ENCODE results near the gene ZBTB32.
"Not testable (repeated sequence)": the region's sequence is repeated elsewhere in the genome, so short reads cannot be mapped to it uniquely, and the experiment has no call there.

ZBTB32 gene, protein sequence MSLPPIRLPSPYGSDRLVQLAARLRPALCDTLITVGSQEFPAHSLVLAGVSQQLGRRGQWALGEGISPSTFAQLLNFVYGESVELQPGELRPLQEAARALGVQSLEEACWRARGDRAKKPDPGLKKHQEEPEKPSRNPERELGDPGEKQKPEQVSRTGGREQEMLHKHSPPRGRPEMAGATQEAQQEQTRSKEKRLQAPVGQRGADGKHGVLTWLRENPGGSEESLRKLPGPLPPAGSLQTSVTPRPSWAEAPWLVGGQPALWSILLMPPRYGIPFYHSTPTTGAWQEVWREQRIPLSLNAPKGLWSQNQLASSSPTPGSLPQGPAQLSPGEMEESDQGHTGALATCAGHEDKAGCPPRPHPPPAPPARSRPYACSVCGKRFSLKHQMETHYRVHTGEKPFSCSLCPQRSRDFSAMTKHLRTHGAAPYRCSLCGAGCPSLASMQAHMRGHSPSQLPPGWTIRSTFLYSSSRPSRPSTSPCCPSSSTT

GRCh38 chr19:35704218-35704617, at the start of gene ZBTB32:
Gene ZBTB32, plus strand, starts transcription at chr19:35704558. Its CDS starts 10,069 bp downstream, at chr19:35714627.
- in situ Hi-C loops (cut with HindIII; ENCODE audit: low sequenced_read_pairs) = no loop called here

- in situ Hi-C loops (cut with HindIII; ENCODE audit: low sequenced_read_pairs) = not testable (repeated sequence)
These were observed 49.5 kb upstream of the ZBTB32 start for GRCh38 chr19:35654828-35655227.

- in situ Hi-C loops (cut with HindIII; ENCODE audit: low sequenced_read_pairs) = no loop called here
These were observed 48.8 kb upstream of the ZBTB32 start for GRCh38 chr19:35655600-35655999.

DNA sequence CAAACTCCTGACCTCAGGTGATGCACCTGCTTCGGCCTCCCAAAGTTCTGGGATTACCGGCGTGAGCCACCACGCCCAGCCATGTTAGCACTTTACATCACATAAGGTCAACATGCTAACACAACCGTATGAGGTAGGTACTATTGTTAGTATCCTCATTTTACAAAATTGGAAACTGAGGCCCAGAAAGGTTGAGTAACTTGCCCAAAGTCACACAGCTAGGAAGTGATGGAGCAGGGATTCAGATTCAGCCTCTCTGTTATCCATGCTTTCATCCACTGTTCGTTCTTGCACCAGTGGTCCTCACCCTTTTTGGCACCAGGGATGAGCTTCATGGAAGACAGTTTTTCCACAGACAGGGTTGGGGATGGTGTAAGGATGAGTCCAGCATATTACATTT, 47.7 kb upstream of the ZBTB32 start:
- in situ Hi-C loops (cut with HindIII; ENCODE audit: low sequenced_read_pairs) = no loop called here

DNA sequence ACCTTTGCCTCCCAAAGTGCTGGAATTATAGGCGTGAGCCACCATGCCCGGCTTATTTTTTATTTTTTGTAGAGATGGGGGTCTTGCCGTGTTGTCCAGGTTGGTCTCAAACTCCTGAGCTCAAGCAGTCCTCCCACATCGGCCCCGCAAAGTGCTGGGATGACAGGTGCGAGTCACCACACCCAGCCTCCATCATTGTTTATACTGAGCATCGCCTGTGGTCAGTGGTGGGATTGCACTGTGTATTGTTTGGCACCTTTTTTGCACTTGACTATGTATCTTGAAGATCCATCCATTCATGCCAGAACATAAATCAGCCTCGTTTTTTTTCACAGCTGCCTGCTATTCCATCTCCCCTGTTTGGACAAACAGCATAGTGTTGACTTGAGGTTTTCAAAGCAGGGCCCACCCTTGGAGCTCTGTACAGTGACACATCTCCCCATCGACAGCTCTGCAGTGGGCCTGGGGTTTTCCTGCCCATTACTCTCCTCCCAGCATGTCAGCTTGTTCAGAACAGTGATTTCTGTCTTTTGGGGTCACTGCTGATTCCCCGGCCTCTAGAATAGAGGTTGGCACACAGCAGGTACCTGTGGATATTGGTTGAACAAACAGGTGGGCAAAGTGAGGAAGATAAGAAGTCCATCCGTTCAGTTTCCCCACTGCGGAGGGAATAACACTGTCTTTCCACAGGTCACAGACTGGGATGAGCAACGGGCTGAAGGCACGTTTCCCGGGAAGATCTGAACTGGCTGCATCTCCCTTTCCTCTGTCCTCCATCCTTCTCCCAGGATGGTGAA, 46.3 kb upstream of the ZBTB32 start:
- in situ Hi-C loops (cut with HindIII; ENCODE audit: low sequenced_read_pairs) = no loop called here

GRCh38 chr19:35661995-35662340, 42.4 kb upstream of the ZBTB32 start:
- in situ Hi-C loops (cut with HindIII; ENCODE audit: low sequenced_read_pairs) = no loop called here

- in situ Hi-C loops (cut with HindIII; ENCODE audit: low sequenced_read_pairs) = no loop called here
These were observed 40.4 kb upstream of the ZBTB32 start for GRCh38 chr19:35663981-35664380.

GRCh38 chr19:35665157-35665556, 39.2 kb upstream of the ZBTB32 start:
- in situ Hi-C loops (cut with HindIII; ENCODE audit: low sequenced_read_pairs) = no loop called here

DNA sequence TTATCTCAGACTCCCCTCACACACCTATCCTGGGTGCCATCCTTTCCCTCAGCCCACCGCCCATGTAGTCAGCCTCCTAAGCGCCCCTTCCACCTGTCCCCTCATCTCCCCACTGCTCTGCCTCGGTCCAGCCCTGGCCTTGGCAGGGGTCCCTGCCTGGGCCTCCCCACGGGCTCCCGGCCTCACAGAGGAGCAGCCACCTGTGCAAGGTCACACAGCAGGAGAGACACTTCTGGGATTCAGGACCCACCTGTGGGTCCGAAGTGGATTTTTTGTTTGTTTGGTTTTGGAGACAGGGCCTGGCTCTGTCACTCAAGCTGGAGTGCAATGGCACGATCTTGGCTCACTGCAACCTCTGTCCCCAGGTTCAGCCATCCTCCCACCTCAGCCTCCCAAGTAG, 38.8 kb upstream of the ZBTB32 start:
- in situ Hi-C loops (cut with HindIII; ENCODE audit: low sequenced_read_pairs) = no loop called here

DNA sequence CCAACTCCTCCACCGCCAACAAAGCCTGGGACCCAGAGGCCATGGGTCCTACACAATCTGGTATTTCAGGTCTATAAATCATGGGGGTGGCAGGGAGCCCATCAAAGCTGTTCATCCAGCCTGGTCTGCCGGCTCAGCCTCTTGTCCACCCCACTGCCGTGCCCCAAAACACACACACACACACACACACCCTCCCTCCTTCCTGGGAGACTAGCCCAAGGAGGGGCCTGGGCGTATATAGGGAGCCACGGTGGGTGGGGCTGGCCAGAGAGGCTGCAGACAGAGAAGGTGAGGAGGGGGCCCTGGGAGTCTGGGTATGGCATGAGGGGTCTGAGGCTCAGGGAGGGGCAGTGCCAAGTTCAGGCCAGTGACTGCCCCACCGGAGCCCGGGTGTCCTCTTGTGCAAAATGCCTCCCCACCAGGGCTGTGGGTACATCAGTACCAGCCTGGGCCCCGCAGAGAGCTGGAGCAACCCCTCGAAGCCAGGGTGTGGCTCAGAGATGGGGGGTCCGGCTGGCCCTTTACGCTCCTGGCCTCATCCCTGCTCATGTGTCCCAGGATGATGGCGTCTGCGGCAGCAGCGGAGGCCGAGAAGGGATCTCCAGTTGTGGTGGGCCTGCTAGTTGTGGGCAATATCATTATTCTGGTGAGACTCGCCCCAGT, 38.0 kb upstream of the ZBTB32 start, which contains the start of gene UPK1A:
Gene UPK1A, plus strand, starts transcription at position 267 of the 663 bp plus-strand sequence. Its CDS starts 296 bp downstream, at position 563.
- in situ Hi-C loops (cut with HindIII; ENCODE audit: low sequenced_read_pairs) = no loop called here

DNA sequence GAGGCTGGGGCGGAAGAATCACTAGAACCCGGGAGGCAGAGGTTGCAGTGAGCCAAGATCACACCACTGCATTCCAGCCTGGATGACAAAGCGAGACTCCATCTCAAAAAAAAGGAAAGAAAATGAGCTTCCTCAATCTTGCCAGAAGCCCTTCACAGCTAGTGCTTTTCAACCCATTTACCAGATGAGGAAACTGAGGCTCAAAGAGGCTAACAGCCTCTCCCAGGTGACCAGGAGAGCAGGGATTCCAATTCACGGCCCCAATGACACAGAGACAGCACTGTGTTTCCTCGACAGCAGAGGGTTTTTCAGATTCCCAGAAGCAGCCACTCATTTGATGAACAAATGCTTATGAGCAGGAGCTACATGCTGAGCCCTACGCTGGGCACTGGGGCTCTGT, 34.8 kb upstream of the ZBTB32 start:
- in situ Hi-C loops (cut with HindIII; ENCODE audit: low sequenced_read_pairs) = no loop called here

DNA sequence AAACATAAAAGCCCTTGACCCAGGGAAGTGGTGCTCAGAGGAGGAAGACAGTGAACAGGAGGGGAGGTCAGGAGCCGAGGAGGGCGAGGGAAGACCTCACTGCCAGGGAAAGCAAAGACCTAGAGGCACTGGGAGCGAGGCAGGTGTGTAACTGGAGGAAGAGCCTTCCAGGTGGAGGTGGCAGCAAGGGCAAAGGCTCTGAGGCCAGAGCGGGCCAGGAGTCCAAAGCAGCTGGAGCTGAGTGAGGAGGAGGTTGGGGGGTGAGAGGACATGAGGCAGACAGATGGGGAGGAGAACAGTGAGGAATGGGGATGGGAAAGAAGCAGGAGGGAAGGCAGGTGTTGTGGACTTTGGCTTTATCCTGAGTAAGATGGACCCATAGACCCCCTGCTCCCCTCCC, 34.4 kb upstream of the ZBTB32 start:
- in situ Hi-C loops (cut with HindIII; ENCODE audit: low sequenced_read_pairs) = no loop called here

DNA sequence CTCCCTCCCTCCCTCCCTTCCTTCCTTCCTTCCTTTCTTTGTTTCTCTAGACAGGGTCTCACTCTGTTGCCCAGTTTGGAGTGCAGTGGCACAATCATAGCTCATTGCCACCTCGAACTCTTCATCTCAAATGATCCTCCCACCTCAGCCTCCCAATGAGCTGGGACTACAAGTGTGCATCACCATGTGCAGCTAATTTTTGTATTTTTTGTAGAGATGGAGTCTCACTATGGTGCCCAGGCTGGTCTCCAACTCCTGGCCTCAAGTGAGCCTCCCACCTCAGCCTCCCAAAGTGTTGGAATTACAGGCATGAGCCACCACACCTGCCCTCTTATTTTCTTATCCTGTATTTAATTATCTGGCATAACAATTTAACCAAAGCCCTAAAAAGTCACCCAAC, 33.7 kb upstream of the ZBTB32 start:
- in situ Hi-C loops (cut with HindIII; ENCODE audit: low sequenced_read_pairs) = no loop called here

GRCh38 chr19:35671818-35672217, 32.5 kb upstream of the ZBTB32 start:
- in situ Hi-C loops (cut with HindIII; ENCODE audit: low sequenced_read_pairs) = no loop called here

DNA sequence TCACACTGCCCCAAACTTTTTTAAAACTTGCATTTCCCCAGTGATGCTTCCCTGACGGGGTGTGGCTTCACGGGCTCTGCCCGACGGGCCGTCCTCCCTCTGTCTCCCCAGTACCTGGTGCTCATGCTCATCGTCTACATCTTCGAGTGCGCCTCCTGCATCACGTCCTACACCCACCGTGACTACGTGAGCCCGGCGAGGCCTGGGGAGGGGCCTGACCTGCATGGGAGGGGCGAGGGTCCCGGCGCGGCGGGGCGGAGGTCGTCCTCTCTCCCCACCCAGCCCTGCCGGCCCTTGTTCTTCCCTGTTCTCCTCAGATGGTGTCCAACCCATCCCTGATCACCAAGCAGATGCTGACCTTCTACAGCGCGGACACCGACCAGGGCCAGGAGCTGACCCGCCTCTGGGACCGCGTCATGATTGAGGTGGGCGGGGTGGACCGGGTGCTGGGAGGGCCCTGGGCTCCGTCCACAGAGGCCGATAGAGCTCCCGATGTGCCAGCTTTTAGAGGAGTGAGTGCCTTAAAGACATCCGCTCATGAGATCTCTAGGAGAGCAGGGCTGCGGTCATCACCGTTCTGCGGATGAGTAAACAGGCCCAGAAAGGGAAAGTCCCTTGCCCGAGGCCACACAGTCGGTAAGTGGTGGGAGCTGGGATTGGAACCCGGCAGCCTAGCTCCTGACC, 31.1 kb upstream of the ZBTB32 start:
- in situ Hi-C loops (cut with HindIII; ENCODE audit: low sequenced_read_pairs) = no loop called here

DNA sequence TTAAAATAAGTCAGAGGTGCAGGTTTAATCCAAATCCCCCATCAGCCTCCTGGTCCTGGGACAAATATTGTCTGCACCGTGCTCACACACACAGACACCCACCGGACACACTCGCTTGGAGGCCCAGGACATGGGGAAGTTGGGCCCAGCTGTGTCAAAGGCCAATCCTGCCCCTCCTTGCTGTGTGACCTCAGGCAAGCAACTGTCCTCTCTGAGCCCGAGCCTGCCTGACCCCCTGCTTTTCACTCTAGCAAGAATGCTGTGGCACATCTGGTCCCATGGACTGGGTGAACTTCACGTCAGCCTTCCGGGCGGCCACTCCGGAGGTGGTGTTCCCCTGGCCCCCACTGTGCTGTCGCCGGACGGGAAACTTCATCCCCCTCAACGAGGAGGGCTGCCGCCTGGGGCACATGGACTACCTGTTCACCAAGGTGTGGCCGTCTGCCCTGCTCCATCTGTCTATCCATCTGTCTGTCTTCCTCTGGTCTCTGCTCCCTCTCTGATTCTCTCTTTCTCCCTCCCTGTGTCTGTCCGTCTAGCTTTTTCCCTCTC, 28.7 kb upstream of the ZBTB32 start:
- in situ Hi-C loops (cut with HindIII; ENCODE audit: low sequenced_read_pairs) = no loop called here

- in situ Hi-C loops (cut with HindIII; ENCODE audit: low sequenced_read_pairs) = no loop called here
These were observed 14.5 kb upstream of the ZBTB32 start for GRCh38 chr19:35689836-35690235.

DNA sequence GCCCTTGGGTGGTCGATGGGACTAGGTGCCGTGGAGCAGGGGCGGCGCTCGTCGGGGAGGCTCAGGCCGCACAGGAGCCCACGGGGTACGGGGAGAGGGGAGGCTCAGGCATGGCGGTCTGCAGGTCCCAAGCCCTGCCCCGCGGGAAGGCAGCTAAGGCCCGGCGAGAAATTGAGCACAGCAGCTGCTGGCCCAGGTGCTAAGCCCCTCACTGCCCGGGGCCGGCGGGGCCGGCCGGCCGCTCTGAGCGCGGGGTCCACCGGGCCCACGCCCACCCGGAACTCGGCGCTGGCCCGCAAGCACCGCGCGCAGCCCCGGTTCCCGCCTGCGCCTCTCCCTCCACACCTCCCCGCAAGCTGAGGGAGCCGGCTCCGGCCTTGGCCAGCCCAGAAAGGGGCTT, 13.3 kb upstream of the ZBTB32 start:
- in situ Hi-C loops (cut with HindIII; ENCODE audit: low sequenced_read_pairs) = not testable (repeated sequence)

DNA sequence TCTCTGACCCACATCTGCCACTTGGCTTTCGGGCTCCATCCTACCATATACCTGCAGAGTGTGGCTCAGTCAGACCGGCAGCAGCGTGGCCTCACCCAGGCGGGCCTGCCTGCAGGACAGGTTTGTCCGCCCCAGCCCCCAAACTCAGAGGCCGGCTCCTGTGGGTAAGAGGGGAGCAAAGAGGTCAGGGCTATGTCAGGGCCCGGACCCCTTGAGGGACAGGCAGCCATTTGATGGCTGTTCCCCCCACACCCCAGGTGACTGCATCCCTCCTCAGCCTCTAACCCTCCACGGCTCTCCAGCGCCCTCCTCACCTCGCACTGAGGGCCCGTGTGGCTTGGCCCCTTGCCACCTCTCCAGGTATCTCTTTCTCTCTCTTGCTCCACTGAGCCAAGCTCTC, 12.3 kb upstream of the ZBTB32 start:
- in situ Hi-C loops (cut with HindIII; ENCODE audit: low sequenced_read_pairs) = no loop called here

GRCh38 chr19:35693422-35693821, 10.9 kb upstream of the ZBTB32 start:
- in situ Hi-C loops (cut with HindIII; ENCODE audit: low sequenced_read_pairs) = no loop called here

Measured in DLD1 (cell line).